Measurements from ENCODE around the gene TXLNG. TPM values are rescaled to one million over a fixed set of nuclear protein-coding genes. Genes with fewer than 3 reads are reported as not detected.

Gene TXLNG
- total RNA-seq, 2 donors from 2014 or later, result 11.1 to 19.9 TPM

DNA sequence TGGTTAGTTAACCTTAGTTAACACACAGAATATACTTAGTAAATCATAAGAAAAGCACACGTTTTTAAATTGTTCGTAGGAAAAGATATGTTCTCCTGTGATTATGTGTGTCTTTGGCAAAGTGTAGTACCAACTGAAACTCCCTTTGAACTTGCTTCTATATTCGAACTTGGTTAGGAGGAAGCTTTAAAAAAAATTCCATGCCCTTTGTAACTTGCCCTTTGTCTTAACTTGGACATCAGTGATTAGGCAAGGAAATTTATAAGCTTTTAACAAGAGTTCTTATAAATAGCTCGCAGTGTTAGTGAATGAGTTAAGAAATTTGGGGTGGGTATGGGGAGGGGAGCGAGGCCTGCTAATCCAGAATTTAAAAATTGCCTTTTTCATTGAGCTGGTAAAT is 33.4 kb downstream of the TXLNG start:
- Histone ChIP-seq H3K4me3 (no peak overlapping the region), H3K27me3 (replicated peaks; ENCODE audit: insufficient read depth) (no peaks in the 10 kb centered on the region), H3K9me3 (no peaks in the 10 kb centered on the region), H3K4me1 (ENCODE audit: control insufficient read depth in 1 of 2, low read depth in 2 of 2) (no peaks in the 10 kb centered on the region), H3K27ac (no peak overlapping the region), H3K36me3 (peaks cover 4% of the 10 kb centered on the region)
- no peak for DNase-seq (ENCODE audit: low spot score)
- TF ChIP-seq, protein P1, sequence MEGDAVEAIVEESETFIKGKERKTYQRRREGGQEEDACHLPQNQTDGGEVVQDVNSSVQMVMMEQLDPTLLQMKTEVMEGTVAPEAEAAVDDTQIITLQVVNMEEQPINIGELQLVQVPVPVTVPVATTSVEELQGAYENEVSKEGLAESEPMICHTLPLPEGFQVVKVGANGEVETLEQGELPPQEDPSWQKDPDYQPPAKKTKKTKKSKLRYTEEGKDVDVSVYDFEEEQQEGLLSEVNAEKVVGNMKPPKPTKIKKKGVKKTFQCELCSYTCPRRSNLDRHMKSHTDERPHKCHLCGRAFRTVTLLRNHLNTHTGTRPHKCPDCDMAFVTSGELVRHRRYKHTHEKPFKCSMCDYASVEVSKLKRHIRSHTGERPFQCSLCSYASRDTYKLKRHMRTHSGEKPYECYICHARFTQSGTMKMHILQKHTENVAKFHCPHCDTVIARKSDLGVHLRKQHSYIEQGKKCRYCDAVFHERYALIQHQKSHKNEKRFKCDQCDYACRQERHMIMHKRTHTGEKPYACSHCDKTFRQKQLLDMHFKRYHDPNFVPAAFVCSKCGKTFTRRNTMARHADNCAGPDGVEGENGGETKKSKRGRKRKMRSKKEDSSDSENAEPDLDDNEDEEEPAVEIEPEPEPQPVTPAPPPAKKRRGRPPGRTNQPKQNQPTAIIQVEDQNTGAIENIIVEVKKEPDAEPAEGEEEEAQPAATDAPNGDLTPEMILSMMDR (IDR thresholded peaks at IDR 0.05), result no peak
- ATAC-seq (ENCODE audit: insufficient number of reproducible peaks, low FRiP score, low read depth), result no peak

DNA sequence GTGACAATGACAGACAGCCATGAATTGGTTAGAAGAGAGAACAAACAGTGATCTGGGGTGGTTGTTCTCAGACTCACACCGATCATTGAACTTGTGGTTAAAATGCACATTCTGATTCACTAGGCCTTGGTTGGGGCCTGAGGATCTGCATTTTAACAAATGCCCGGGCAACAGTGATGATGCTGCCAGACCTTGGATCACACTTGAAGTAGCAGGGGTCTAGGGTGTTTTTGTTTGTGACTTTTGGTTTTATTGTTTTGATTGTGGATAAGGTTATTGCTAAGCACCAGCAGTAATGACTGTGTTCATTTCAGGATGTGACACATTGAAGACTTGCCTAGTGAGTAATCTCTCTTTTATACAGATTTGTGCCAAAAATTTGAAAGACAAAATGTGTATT is 36.5 kb downstream of the TXLNG start:
- H3K36me3 ChIP-seq, result peaks cover 4% of the 10 kb centered on the region
- DNase-seq (ENCODE audit: low spot score) (no peak), ATAC-seq (ENCODE audit: insufficient number of reproducible peaks, low FRiP score, low read depth) (no peak)
- H3K27me3 ChIP-seq (replicated peaks; ENCODE audit: insufficient read depth), result no peaks in the 10 kb centered on the region
- peaks cover 0 to 11% of the 10 kb centered on the region in 2 donors for H3K4me1 ChIP-seq (ENCODE audit: control insufficient read depth in 1 of 2, low read depth in 2 of 2)
- TF ChIP-seq, protein P1 (IDR thresholded peaks at IDR 0.05), result no peak
- H3K9me3 ChIP-seq, result no peaks in the 10 kb centered on the region
- H3K4me3 ChIP-seq, result no peak overlapping the region
- H3K27ac ChIP-seq, result no peak overlapping the region

DNA sequence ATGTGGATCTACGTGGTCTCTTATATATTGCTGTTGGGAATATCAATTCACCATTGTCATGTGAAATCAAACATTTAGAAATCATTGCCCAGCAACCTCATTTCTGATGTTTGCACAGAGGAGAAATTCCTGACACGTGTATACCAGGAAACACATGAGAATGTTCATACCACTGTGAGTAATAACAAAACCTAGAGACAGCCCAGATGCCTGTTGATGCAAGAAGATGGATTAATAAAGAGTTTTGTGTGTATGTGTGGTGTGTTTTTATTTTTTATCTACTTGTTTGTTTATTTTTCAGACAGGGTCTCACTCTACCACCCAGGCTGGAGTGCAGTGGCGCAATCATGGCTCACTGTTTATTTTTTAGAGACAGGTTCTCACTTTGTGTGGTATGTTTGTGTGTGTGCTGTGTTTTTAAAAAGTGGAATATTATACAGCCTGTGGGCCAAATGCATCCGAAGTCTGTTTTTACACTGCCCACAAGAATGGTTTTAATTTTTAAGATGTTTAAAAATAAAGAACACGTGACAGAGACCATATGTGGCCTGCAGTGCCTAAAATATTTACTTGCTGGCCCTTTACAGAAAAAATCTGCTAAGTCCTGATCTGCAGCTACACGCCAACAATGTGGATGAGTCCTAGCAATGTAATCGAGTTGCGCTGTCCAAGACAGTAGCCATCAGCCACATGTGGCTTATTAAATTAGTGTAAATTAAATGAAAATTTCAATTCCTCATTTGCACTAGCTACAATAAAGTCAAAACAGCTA is 39.2 kb downstream of the TXLNG start:
- H3K9me3 ChIP-seq, result no peaks in the 10 kb centered on the region
- ATAC-seq (ENCODE audit: insufficient number of reproducible peaks, low FRiP score, low read depth) (no peak), DNase-seq (ENCODE audit: low spot score) (no peak)
- H3K27ac ChIP-seq, result no peak overlapping the region
- TF ChIP-seq, protein P1 (IDR thresholded peaks at IDR 0.05), result no peak
- H3K36me3 ChIP-seq, result peaks cover 7% of the 10 kb centered on the region
- H3K4me1 ChIP-seq (ENCODE audit: control insufficient read depth in 1 of 2, low read depth in 2 of 2), result peaks cover 0 to 17% of the 10 kb centered on the region in 2 donors
- H3K27me3 ChIP-seq (replicated peaks; ENCODE audit: insufficient read depth), result no peaks in the 10 kb centered on the region
- H3K4me3 ChIP-seq, result no peak overlapping the region

DNA sequence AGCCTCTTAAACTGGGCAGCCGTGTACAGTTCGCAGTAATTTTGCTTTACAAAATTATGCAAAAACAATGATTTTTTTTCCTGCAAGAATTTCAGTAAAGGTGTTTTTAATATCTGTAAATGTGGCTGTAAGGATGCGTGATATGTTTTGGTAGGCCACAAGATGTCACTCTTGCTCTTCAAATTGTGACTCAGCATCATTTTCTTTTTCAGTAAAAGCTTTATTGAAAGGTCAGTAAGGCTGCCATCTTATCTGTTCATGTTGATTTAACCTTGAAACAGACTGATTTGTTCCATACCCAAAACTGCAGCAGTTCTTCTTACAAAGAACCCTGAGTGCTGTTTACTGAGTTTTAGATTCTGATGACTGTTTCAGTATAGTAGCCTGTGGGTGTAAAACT is 39.9 kb downstream of the TXLNG start:
- peak overlapping the region in 1 of 2 donors; percentile 70 for H3K27ac ChIP-seq
- H3K36me3 ChIP-seq, result peaks cover 7% of the 10 kb centered on the region
- TF ChIP-seq, protein P1 (IDR thresholded peaks at IDR 0.05), result peak; percentile 34
- DNase-seq (ENCODE audit: low spot score), result no peak
- no peak for ATAC-seq (ENCODE audit: insufficient number of reproducible peaks, low FRiP score, low read depth)
- H3K4me3 ChIP-seq, result no peak overlapping the region
- H3K27me3 ChIP-seq (replicated peaks; ENCODE audit: insufficient read depth), result no peaks in the 10 kb centered on the region
- no peaks in the 10 kb centered on the region for H3K9me3 ChIP-seq
- H3K4me1 ChIP-seq (ENCODE audit: control insufficient read depth in 1 of 2, low read depth in 2 of 2), result peaks cover 0 to 17% of the 10 kb centered on the region in 2 donors

DNA sequence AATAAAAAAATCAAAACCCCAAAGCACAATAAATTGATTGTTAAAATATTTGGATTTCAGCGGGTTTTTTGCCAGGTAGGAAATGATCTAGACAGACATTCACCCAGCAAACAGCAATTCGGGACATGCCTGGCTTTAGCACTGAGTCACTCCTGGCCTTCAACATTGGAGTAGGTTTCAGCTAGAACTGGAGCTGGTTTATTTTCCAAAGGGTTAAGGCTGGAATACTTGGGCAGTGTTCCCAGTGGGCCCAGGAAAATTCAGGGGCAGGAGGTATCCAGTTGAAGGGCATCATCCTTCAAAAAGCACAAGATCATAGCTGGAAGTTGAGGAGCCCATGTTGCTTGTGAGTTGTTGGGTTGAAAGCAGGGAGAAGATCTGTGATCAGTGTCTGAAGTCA is 41.0 kb downstream of the TXLNG start:
- peak overlapping the region; percentile 28 to 70 for H3K27ac ChIP-seq
- H3K4me3 ChIP-seq, result no peak overlapping the region
- no peaks in the 10 kb centered on the region for H3K9me3 ChIP-seq
- H3K27me3 ChIP-seq (replicated peaks; ENCODE audit: insufficient read depth), result no peaks in the 10 kb centered on the region
- H3K4me1 ChIP-seq (ENCODE audit: control insufficient read depth in 1 of 2, low read depth in 2 of 2), result peaks cover 0 to 17% of the 10 kb centered on the region in 2 donors
- DNase-seq (ENCODE audit: low spot score) (no peak), ATAC-seq (ENCODE audit: insufficient number of reproducible peaks, low FRiP score, low read depth) (no peak)
- TF ChIP-seq, protein P1 (IDR thresholded peaks at IDR 0.05), result no peak
- H3K36me3 ChIP-seq, result peaks cover 7% of the 10 kb centered on the region

All from thoracic aorta (tissue), 2 donors.